Activated T-cell treated with anti-CD3 and anti-CD28 coated beads for 48 hours (primary cell): ENCODE measurements around the gene PLB1.

Source experiments
- DNase-seq: peaks from one replicate; pipeline ENCODE4 v3.0.0-alpha.2; 2020; ENCODE audit warnings: low read depth

Gene PLB1

GRCh38 chr2:28667261-28667660 is 171.4 kb downstream of the PLB1 start:
- DNase-seq = no peak

GRCh38 chr2:28668106-28668814 is 172.4 kb downstream of the PLB1 start:
- no peak for DNase-seq

- DNase-seq = no peak
Observed at GRCh38 chr2:28668880-28669279, 173.0 kb downstream of the PLB1 start.

GRCh38 chr2:28670856-28671255 is 175.0 kb downstream of the PLB1 start:
- no peak for DNase-seq

GRCh38 chr2:28673338-28673737 is 177.5 kb downstream of the PLB1 start:
- no peak for DNase-seq

- no peak for DNase-seq
Observed at GRCh38 chr2:28674062-28674712, 178.3 kb downstream of the PLB1 start.

- DNase-seq = no peak
Observed at GRCh38 chr2:28674713-28675068, 178.8 kb downstream of the PLB1 start.

- no peak for DNase-seq
Observed at GRCh38 chr2:28676152-28676835, 180.4 kb downstream of the PLB1 start.

- no peak for DNase-seq
Observed at GRCh38 chr2:28678175-28678855, 182.5 kb downstream of the PLB1 start.

- DNase-seq = peak; percentile 15
Observed at GRCh38 chr2:28678944-28679343, 183.1 kb downstream of the PLB1 start.

GRCh38 chr2:28680657-28681056 is 184.8 kb downstream of the PLB1 start:
- DNase-seq = no peak

GRCh38 chr2:28681158-28681571 is 185.3 kb downstream of the PLB1 start:
- peak; percentile 56 for DNase-seq

GRCh38 chr2:28681606-28682005 is 185.7 kb downstream of the PLB1 start:
- peak; percentile 8 for DNase-seq

- DNase-seq = no peak
Observed at GRCh38 chr2:28683100-28683706, 187.3 kb downstream of the PLB1 start.

- no peak for DNase-seq
Observed at GRCh38 chr2:28684142-28684858, 188.4 kb downstream of the PLB1 start.

GRCh38 chr2:28687171-28687570 is 191.3 kb downstream of the PLB1 start:
- DNase-seq = no peak

GRCh38 chr2:28687640-28688385 is 192.0 kb downstream of the PLB1 start:
- no peak for DNase-seq

- no peak for DNase-seq
Observed at GRCh38 chr2:28688818-28689217, 193.0 kb downstream of the PLB1 start.

- DNase-seq = no peak
Observed at GRCh38 chr2:28689771-28690170, 193.9 kb downstream of the PLB1 start.

GRCh38 chr2:28692411-28692810 is 196.6 kb downstream of the PLB1 start:
- no peak for DNase-seq

GRCh38 chr2:28693223-28693622 is 197.4 kb downstream of the PLB1 start:
- no peak for DNase-seq
